ENCODE data around the gene DPRX. TPM values are rescaled to one million over a fixed set of nuclear protein-coding genes. Genes with fewer than 3 reads are reported as not detected.

The DPRX gene
- total RNA-seq, 1 donor from 2014 or later = not detected

Small RNAs within 50 kb of the gene (small RNA-seq; reads per million reads assigned to genes)
- gene MIR1323 (2.4 reads per million, percentile 86 among the genes with 10 or more reads in this experiment), gene MIR498 (0.37 reads per million, percentile 46 among the genes with 10 or more reads in this experiment), gene MIR512-1 (not detected), gene MIR512-2 (not detected), gene MIR515-1 (not detected), gene MIR515-2 (not detected), gene MIR519C (1.6 reads per million, percentile 83 among the genes with 10 or more reads in this experiment), gene MIR519E (0.14 reads per million), gene MIR520E (0.09 reads per million), gene RNU6-698P (not detected)

Other genes with a start within 250 kb of the DPRX start
- 13.0 TPM for gene ZNF765, start 236.8 kb upstream of the DPRX start, total RNA-seq
- gene ZNF761, start 200.0 kb upstream of the DPRX start, total RNA-seq = 4.2 TPM
- 3.1 TPM for gene ZNF813, start 164.3 kb upstream of the DPRX start, total RNA-seq
- 6.3 TPM for gene ZNF331, start 93.9 kb upstream of the DPRX start, total RNA-seq
- gene NLRP12, start 192.3 kb downstream of the DPRX start, total RNA-seq = 1.0 TPM
- gene MYADM, start 235.9 kb downstream of the DPRX start, total RNA-seq = 20.9 TPM

All from skeletal muscle tissue (tissue), 2 donors.